HS-27A (cell line): ENCODE data around the gene SEC14L6.

Experiments
- DNase-seq: peaks from one replicate; pipeline ENCODE4 v3.0.0-alpha.2; 2012; ENCODE audit warnings: low read depth, missing footprints

The SEC14L6 gene

DNA sequence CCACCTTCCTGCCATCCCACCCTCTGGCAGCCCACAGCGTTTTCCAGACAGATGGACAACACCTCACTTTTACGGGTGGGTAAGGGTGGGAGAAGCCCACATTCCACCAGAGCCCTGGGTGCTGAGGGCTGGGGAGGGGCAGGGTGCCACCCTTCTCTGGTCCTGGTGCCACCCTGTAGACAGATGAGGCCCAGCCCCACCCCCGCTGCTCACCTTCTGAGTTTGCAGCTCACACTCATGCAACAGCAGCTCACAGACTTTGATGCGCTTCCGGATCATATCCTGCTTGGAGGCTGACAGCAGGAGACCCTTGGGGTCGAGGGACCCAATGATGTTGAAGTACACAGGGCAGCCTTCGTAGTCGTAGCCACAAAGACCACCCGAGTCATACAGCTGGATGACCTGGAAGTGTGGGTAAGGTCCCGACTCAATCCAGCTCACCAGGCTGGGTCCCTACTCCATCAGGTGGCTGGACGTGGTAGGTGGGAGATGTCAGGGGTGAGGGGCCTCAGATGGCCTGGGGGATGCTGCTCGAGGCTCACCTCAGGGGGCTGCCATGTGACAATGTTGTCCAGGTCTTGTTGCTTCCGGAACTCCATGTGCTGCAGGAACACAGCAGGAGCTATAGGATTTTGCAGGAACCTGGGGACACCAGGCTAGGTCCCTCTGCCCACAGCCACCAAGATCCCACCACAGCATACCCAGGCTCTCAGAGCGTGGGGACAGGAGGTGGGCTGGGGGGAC, 51.3 kb downstream of the SEC14L6 start:
- DNase-seq: no peak

DNA sequence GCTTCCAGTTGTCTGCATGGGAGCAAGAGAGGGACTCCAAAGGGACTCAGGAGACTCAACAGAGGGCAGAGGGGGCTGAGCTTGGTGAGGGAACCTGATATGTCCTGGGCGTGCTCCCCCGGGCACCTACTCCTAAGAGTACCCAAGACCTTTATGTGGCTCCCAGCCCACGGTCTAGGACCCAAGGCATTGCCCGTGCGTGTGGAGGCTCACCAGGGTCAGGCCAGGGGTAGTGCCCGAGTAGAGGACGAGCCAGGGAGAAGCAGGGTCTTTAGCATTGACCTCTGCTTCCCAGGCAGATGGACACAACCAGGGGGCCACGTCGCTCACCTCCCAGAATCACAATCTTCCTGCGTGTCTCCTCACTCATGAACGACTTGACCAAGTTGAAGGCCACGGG, 54.4 kb downstream of the SEC14L6 start:
- no peak for DNase-seq

DNA sequence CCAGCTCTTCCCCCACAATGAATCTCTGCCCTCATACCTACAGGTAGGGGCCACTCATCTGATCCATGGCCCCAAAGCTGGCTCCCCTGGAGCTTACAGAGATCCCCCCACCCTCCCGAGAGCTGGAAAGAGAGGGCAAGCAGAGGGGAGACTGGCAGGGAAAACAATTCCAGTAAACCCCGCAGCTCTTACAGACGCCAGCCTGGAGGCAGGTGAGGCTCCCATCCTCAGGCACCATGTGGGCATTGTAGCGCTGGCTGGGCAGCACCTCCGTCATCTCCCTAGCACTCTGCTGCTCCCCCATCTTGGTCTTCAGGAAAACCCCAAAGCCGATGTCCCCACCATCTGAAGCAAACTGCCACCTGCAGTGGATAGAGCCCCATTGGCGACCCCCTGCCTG, 55.2 kb downstream of the SEC14L6 start:
- DNase-seq: no peak

- DNase-seq: no peak
Measured at GRCh38 chr22:30490399-30490798, 56.1 kb downstream of the SEC14L6 start.

GRCh38 chr22:30488121-30488520, 58.4 kb downstream of the SEC14L6 start:
- DNase-seq: no peak

GRCh38 chr22:30486661-30487115, 59.9 kb downstream of the SEC14L6 start:
- no peak for DNase-seq

DNA sequence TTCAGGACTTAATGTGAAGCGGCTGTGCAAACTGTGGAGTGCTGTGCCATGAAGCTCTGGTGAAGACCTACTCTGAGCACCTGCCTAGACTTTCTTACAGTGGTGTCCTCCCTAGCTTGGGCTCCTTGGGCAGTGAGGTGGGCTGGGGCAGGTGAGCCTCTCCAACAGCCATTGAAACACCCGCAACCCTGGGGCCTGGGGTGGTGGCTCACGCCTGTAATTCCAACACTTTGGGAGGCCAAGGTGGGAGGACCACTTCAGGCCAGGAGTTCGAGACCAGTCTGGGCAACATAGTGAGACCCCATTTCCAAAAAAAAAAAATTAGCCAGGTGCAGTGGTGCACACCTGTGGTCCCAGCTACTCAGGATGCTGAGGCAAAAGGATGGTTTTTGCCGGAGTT, 60.4 kb downstream of the SEC14L6 start:
- DNase-seq: no peak

- DNase-seq: no peak
Measured at GRCh38 chr22:30485362-30485988, 61.1 kb downstream of the SEC14L6 start.

DNA sequence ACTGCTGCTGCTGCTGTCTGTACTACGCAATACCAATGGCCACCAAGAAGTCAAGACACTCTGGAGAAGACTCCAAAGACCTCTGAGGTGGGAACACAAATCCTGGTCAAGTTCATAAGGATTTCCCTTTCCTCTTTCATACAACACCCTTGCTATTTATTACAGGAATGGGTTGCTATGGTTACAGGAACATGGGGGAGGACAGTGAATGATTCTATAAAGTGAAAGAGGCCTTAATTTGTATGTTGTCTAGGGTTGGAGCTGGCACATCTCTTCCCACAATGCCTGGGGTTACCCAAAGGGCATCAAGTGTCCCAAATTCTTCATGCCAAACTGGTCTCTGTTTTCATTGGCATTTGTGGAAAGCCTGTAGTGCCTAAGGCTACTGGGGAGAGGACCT, 63.4 kb downstream of the SEC14L6 start:
- DNase-seq: no peak

GRCh38 chr22:30481711-30482110, 64.8 kb downstream of the SEC14L6 start:
- no peak for DNase-seq

DNA sequence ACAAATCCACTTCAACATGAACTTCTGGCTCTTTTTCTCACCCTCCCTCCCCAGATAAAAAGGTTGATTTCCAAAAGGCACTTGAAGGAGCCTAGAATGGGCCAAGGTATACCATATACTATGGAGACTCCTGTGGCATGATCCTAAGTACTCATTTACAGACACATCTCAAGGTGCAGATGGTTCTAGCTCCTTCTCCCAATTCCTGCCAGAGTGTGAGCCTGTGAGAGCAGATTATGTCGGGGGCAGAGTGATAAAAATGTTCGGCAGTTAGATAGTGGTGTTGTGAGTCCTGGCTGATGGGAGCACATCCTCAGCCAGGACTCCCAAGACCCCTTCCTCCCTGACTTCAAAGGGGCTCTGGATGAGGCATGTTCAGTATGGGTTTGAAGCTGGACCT, 66.6 kb downstream of the SEC14L6 start:
- no peak for DNase-seq

GRCh38 chr22:30474683-30475424, 71.7 kb downstream of the SEC14L6 start:
- DNase-seq: no peak

DNA sequence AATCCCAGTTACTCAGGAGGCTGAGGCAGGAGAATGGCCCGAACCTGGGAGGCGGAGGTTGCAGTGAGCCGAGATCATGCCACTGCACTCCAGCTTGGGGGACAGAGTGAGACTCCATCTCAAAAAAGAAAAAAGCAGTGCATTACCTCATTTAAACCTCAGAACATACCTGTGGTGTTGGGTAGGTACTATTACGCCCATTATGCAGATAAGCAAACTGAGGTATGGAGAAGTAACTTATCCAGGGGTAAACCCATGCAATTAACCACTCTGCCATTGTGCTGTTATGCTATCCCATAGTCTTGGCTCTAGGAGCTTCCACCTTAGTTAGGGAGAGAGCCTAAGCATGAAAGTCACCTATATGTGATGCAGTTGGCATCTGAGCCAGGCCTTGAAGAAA, 72.4 kb downstream of the SEC14L6 start:
- no peak for DNase-seq

DNA sequence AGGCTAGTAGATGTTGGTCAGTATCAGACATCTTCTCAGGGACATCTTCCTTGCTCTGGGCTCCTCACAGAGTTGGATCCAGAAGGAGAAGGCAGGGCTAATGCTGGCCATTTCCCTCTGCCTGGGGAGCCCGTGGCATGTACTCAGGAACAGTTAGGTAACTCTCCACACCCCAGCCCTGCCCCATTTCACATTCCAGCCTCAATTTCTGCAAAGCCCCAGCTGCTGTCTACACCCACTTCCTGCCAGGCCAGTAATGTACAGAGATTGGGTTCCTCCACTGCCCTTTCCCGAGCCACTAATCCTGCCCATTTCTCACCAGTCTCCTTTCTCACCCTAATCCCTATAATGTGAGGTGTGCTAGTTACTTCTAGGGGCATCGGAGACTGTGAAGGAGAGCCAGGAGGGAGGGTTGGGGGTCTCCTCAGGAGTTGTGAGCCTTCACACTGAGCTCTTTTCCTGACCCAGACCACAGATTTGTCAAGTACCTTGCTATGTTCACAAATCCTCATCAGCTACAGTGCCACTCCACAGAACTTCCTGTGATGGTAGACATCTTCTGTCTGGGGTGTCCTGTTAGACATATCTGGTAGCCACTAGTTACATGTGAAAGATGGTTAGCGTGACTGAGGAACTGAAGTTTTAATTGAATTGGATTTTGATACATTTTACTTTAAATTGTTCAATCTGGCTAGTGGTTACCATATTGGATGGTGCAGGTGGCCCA, 73.4 kb downstream of the SEC14L6 start:
- DNase-seq: no peak
